Measurements from ENCODE around the gene MAP1LC3A.

MAP1LC3A gene

GRCh38 chr20:34536798-34537394 is 21.6 kb upstream of the MAP1LC3A start:
- Histone ChIP-seq H3K4me3 (no peak overlapping the region), H3K27ac (no peak overlapping the region)
- no peak for TF ChIP-seq CTCF (IDR thresholded peaks at IDR 0.05)
- DNase-seq (ENCODE audit: low spot score) = no peak

GRCh38 chr20:34537651-34538050 is 20.9 kb upstream of the MAP1LC3A start:
- no peak overlapping the region for H3K4me3 ChIP-seq
- H3K27ac ChIP-seq = no peak overlapping the region
- no peak for DNase-seq (ENCODE audit: low spot score)
- TF ChIP-seq CTCF (IDR thresholded peaks at IDR 0.05) = no peak

- Histone ChIP-seq H3K4me3 (no peak overlapping the region), H3K27ac (no peak overlapping the region)
- TF ChIP-seq CTCF (IDR thresholded peaks at IDR 0.05) = peak; percentile 67
- no peak for DNase-seq (ENCODE audit: low spot score)
Observed at GRCh38 chr20:34538671-34539123, 19.8 kb upstream of the MAP1LC3A start.

- Histone ChIP-seq H3K27ac (no peak overlapping the region), H3K4me3 (no peak overlapping the region)
- DNase-seq (ENCODE audit: low spot score) = no peak
- no peak for TF ChIP-seq CTCF (IDR thresholded peaks at IDR 0.05)
Observed at GRCh38 chr20:34539756-34540155, 18.8 kb upstream of the MAP1LC3A start.

- H3K4me3 ChIP-seq = no peak overlapping the region
- H3K27ac ChIP-seq = no peak overlapping the region
- DNase-seq (ENCODE audit: low spot score) = no peak
- TF ChIP-seq CTCF (IDR thresholded peaks at IDR 0.05) = no peak
Observed at GRCh38 chr20:34540596-34541263, 17.8 kb upstream of the MAP1LC3A start.

- DNase-seq (ENCODE audit: low spot score) = no peak
- H3K4me3 ChIP-seq = no peak overlapping the region
- TF ChIP-seq CTCF (IDR thresholded peaks at IDR 0.05) = no peak
- H3K27ac ChIP-seq = no peak overlapping the region
Observed at GRCh38 chr20:34541264-34541901, 17.1 kb upstream of the MAP1LC3A start.

Measured in coronary artery (tissue), 2 donors.